ENCODE measurements around the gene SSR4. TPM values are rescaled to one million over a fixed set of nuclear protein-coding genes. Genes with fewer than 3 reads are reported as not detected.

SSR4 gene
- total RNA-seq, 1 donor from 2014 or later = 331 TPM

DNA sequence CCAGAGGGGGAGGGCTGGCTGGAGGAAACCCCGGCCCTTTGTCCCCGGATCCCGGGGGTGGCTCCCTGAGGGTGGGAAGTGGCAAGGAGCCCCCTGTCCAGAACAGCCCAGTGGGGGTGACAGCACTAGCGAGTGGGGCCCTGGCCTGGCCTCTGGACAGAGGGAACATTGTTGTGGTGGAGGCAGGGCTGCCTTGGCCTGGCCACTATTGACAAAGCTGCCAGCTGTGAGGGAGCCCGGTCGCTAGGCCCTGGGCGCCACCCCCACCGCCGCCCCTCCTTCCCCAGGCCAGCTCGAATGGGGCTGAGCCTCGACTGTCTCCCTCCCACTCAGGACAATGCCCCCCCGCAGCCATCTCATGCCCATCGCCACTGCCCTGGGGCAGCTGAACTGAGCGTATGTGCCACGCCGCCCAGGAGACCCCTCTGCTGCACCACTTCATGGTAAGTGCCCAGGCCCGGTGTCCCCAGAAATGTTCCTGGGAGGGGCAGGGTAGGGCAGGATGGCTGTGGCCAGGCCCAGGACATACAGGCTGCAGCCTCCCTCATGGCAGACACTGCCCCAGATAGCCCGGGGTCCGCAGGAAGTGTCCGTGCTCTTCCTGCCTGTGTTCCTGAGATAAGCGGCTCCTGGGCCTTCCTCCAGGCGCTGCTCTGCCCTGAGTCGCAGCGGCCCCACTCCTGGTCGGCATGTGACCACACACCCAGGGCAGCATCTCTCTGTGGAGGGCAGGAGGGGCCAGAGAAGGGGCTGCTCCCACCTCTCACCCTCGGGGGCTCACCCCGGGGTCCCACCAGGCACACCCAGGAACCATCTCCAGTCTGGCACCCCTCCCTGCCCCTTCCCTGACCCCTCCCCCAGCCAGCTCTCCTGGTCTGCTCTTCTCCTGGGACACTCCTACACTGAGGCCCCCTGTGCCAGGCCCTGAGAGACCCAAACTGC, 29.1 kb upstream of the SSR4 start:
- no peak for DNase-seq (ENCODE audit: low spot score in 2 of 2)
- Histone ChIP-seq H3K27ac (peak overlapping the region; percentile 58 to 59), H3K27me3 (no peaks in the 10 kb centered on the region), H3K4me3 (peak overlapping the region; percentile 44 to 56), H3K9me3 (no peaks in the 10 kb centered on the region), H3K36me3 (peaks cover under 1 to 3% of the 10 kb centered on the region in 2 donors), H3K4me1 (peaks cover 0 to 8% of the 10 kb centered on the region in 2 donors)
- TF ChIP-seq, protein P1, sequence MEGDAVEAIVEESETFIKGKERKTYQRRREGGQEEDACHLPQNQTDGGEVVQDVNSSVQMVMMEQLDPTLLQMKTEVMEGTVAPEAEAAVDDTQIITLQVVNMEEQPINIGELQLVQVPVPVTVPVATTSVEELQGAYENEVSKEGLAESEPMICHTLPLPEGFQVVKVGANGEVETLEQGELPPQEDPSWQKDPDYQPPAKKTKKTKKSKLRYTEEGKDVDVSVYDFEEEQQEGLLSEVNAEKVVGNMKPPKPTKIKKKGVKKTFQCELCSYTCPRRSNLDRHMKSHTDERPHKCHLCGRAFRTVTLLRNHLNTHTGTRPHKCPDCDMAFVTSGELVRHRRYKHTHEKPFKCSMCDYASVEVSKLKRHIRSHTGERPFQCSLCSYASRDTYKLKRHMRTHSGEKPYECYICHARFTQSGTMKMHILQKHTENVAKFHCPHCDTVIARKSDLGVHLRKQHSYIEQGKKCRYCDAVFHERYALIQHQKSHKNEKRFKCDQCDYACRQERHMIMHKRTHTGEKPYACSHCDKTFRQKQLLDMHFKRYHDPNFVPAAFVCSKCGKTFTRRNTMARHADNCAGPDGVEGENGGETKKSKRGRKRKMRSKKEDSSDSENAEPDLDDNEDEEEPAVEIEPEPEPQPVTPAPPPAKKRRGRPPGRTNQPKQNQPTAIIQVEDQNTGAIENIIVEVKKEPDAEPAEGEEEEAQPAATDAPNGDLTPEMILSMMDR (IDR thresholded peaks at IDR 0.05) = no peak
- intact Hi-C loops (cut with DNase I) = no loop called here

DNA sequence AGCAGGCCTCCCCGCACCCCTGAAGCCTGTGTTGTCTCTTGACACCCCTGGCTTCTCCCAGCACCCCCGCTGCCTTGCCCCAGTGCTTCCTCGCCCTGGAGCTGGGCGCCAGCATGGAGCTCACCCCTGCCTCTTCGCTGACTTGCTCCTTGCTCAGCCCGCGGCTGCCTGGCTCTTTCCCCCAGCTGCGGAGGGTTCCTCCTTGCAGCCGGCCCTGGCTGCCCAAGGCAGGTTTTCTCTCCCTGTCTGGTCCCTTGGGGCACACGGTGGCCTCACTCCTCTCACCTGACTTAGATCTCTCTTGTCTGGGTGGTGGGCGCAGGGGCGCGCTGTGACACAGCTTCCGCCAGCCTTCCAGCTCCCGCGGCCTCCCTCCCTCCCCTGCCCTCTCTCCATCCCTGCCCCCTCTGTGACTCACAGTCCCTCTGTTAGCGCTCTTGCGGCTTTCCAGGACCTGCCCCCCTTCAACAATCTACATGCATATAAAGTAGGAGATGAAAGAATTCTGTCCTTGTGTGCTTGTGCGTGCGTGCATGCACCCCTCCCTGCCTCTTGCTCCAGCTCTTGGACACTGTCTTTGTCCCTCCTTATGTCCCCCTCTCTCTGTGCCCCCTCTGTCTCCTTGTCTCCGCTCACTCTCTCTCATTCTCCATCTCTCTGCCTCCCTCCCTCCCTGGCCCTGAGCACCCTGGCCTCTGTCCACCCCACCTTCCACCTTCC, 28.2 kb upstream of the SSR4 start:
- peak overlapping the region; percentile 58 to 59 for H3K27ac ChIP-seq
- DNase-seq (ENCODE audit: low spot score in 2 of 2) = peak in 1 of 2 donors; percentile 7
- peak overlapping the region; percentile 44 to 56 for H3K4me3 ChIP-seq
- peaks cover 5 to 8% of the 10 kb centered on the region in 2 donors for H3K36me3 ChIP-seq
- TF ChIP-seq, protein P1 (IDR thresholded peaks at IDR 0.05) = no peak
- H3K9me3 ChIP-seq = no peaks in the 10 kb centered on the region
- H3K27me3 ChIP-seq = no peaks in the 10 kb centered on the region
- H3K4me1 ChIP-seq = peaks cover 0 to 8% of the 10 kb centered on the region in 2 donors
- intact Hi-C loops (cut with DNase I) = no loop called here

DNA sequence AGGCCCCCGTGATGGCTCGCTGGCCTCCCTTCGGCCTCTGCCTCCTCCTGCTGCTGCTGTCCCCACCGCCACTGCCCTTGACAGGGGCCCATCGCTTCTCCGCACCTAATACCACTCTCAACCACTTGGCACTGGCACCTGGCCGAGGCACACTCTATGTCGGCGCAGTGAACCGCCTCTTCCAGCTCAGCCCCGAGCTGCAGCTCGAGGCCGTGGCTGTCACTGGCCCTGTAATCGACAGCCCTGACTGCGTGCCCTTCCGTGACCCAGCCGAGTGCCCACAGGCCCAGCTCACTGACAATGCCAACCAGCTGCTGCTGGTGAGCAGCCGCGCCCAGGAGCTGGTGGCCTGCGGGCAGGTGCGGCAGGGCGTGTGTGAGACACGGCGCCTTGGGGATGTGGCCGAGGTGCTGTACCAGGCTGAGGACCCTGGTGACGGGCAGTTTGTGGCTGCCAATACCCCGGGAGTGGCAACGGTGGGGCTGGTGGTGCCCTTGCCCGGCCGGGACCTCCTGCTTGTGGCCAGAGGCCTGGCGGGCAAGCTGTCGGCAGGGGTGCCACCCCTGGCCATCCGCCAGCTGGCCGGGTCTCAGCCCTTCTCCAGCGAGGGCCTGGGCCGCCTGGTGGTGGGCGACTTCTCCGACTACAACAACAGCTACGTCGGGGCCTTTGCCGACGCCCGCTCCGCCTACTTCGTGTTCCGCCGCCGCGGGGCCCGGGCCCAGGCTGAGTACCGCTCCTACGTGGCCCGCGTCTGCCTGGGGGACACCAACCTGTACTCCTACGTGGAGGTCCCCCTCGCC, 27.4 kb upstream of the SSR4 start:
- Histone ChIP-seq H3K36me3 (peaks cover 5 to 8% of the 10 kb centered on the region in 2 donors), H3K4me1 (peaks cover 0 to 8% of the 10 kb centered on the region in 2 donors), H3K27me3 (no peaks in the 10 kb centered on the region), H3K27ac (no peak overlapping the region), H3K9me3 (no peaks in the 10 kb centered on the region), H3K4me3 (no peak overlapping the region)
- DNase-seq (ENCODE audit: low spot score in 2 of 2) = peak in 1 of 2 donors; percentile 7
- TF ChIP-seq, protein P1 (IDR thresholded peaks at IDR 0.05) = no peak
- intact Hi-C loops (cut with DNase I) = no loop called here

DNA sequence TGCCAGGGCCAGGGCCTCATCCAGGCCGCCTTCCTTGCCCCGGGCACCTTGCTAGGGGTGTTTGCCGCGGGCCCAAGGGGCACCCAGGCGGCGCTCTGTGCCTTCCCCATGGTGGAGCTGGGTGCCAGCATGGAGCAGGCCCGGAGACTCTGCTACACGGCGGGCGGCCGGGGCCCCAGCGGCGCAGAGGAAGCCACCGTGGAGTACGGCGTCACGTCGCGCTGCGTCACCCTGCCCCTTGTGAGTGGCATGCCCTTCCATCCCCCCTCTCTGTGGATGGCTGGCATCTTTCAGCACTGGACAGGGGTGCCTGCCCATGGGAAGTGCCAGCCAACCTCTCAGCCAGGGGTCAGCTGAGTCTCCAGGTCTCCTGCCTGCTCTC, 26.8 kb upstream of the SSR4 start:
- H3K36me3 ChIP-seq = peaks cover 5 to 8% of the 10 kb centered on the region in 2 donors
- H3K27ac ChIP-seq = no peak overlapping the region
- H3K27me3 ChIP-seq = no peaks in the 10 kb centered on the region
- intact Hi-C loops (cut with DNase I) = no loop called here
- no peak overlapping the region for H3K4me3 ChIP-seq
- H3K9me3 ChIP-seq = no peaks in the 10 kb centered on the region
- peaks cover 0 to 8% of the 10 kb centered on the region in 2 donors for H3K4me1 ChIP-seq
- TF ChIP-seq, protein P1 (IDR thresholded peaks at IDR 0.05) = no peak
- no peak for DNase-seq (ENCODE audit: low spot score in 2 of 2)

Data from ascending aorta (tissue), 2 donors.